ENCODE measurements around the gene GPR15LG.
"Not testable (repeated sequence)": the region's sequence is repeated elsewhere in the genome, so short reads cannot be mapped to it uniquely, and the experiment has no call there.

The GPR15LG gene

GRCh38 chr10:84173501-84173929 lies at the start of gene GPR15LG:
TSS of gene GPR15LG (plus strand) at chr10:84173801. CDS start at chr10:84173852, 51 bp downstream.
- DNase-seq (ENCODE audit: low read depth), result no peak
- no peak within 1 kb of the TSS for H3K4me3 ChIP-seq (ENCODE audit: low read length)
- TF ChIP-seq CTCF (conservative IDR thresholded peaks at IDR 0.05; ENCODE audit: low read length), result no peak

DNA sequence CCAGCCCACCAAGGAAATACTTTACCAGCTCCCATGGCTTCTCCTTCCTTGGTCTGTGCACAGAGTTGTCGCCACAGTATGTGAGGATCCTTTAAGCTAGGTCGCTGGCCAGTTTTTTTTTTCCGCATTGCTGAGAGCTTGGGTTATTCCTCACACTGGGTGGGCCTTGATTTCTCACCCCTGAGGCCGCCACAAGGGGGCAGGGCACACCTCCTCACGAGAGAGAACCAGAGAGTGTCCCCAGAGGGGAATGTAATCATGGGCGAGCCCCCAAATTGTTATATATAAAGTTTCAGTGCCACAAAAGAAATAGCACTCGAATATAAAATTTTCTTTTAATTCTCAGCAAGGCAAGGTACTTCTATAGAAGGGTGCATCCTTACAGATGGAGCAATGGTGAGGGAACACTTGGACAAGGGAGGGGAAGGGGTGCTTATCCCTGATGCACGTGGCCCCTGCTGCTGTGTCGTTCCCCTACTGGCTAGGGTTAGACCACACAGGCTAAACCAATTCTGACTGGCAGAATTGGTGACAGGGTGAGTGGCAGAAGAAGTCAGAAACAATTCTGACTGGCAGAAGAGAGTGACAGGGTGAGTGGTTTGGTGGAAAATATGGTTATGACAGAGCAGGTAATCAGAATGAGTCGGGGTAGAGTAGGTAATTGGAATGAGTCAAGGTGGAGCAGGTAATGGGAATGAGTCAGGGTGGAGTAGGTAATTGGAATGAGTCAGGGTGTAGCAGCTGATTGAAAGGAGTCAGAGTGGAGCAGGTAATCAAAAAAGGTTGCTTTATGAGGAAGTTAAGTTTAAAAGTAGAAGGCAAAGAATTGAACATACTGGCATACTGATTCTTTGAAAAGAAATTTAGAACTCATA lies 47.5 kb upstream of the GPR15LG start:
- H3K4me3 ChIP-seq (ENCODE audit: low read length); DNase-seq (ENCODE audit: low read depth): not testable (repeated sequence)

- DNase-seq (ENCODE audit: low read depth), result no peak
- no peak overlapping the region for H3K4me3 ChIP-seq (ENCODE audit: low read length)
Observed at GRCh38 chr10:84126785-84127167, 46.8 kb upstream of the GPR15LG start.

DNA sequence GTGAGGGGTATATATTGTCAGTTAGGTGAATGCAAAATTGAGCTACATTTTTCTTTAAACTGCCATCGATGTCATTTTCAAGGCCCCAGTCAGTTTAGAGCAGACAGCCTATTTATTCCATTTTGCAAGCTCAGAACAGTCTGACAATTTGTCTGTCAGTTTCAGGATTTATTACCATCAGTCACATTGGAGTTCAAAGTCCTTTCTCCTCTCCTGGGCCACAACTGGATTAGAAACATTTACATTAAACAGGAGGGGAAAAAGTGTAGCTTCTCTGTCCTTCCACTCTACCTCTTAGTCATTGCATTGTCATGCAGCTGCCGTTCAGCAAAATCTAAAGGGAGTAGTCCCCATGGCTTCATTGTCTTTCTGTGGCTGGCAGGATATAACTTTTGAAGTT lies 37.8 kb upstream of the GPR15LG start:
- no peak overlapping the region for H3K4me3 ChIP-seq (ENCODE audit: low read length)
- no peak for DNase-seq (ENCODE audit: low read depth)
- TF ChIP-seq CTCF (conservative IDR thresholded peaks at IDR 0.05; ENCODE audit: low read length), result no peak

More at GRCh38 chr10:84126785-84127167, 46.8 kb upstream of the GPR15LG start:
- TF ChIP-seq CTCF (conservative IDR thresholded peaks at IDR 0.05; ENCODE audit: low read length), result no peak

- TF ChIP-seq CTCF (conservative IDR thresholded peaks at IDR 0.05; ENCODE audit: low read length), result no peak
- DNase-seq (ENCODE audit: low read depth), result no peak
- H3K4me3 ChIP-seq (ENCODE audit: low read length), result no peak overlapping the region
Observed at GRCh38 chr10:84137811-84138210, 35.8 kb upstream of the GPR15LG start.

DNA sequence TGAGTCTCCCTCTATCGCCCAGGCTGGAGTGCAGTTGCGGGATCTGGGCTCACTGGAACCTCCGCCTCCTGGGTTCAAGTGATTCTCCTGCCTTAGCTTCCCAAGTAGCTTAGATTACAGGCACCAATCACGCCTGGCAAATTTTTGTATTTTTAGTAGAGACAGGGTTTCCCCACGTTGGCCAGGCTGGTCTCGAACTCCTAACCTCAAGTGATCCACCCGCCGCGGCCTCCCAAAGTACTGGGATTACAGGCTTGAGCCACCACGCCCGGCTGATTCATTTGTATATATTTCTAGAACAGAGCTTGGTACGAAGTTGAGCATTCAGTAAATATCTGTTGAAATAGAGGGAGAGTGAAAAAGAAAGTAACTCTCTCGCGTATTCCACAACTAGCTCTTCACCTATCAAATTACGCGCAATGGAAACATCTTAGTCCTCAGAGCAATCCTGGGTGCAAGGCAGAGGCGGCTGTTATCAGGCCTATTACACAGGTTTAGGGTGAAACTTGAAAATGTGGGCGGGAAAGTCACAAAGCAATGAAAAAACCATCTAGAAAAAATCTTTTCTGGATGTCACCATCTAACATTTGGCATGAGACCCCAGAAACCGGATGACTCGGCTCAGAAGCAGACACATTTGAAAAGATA lies 35.0 kb upstream of the GPR15LG start:
- peak overlapping the region; percentile 60 for H3K4me3 ChIP-seq (ENCODE audit: low read length)
- TF ChIP-seq CTCF (conservative IDR thresholded peaks at IDR 0.05; ENCODE audit: low read length), result no peak
- no peak for DNase-seq (ENCODE audit: low read depth)

DNA sequence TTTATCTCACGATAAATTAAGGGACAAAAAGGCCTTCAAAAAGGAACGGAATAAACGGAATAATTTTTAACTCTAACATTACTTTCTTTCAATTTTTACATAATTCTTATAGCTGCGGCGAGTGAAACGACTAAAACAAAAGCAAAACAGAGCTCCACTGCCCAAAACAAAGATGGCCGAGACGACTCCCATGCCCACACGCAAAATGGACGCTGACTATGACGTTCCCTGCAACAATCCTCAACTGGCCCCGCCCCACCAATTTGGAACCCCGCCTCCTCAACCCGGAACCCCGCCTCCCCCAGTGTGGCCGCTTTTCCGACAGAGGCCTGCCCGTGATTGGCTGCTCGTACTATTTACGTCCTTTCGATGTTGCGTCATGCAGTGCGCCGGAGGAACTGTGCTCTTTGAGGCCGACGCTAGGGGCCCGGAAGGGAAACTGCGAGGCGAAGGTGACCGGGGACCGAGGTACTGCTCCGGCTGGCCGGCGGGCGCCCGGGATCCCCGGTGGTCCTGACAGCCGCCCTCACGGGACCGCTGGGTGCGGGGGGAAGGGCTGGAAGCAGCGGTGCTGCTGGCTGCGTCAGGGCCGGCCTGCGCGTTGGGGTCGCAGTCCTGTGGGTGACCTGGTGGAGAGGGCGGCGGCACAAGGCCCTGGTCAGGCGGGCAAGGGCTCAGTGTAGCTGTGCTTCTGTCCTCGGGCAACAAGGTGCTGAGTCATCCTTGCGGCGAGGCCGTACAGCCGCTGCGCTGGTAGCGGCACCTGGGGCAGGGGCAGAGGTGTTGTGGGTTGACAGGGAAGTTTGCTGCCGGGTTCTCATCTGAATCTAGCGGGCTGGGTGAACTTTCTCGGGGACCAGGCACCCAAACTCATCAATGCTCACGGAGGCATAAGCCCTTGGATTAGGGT lies 34.2 kb upstream of the GPR15LG start, which contains the start of gene GHITM:
TSS of gene GHITM (plus strand) at position 384 of the 910 bp plus-strand sequence. CDS start 1,992 bp downstream, outside the sequence.
- DNase-seq (ENCODE audit: low read depth), result peak; percentile 98
- peak; percentile 44 for TF ChIP-seq CTCF (conservative IDR thresholded peaks at IDR 0.05; ENCODE audit: low read length)

More for the DNA sequence above, 34.2 kb upstream of the GPR15LG start, which contains the start of gene GHITM:
- peak within 1 kb of the TSS; percentile 96 for H3K4me3 ChIP-seq (ENCODE audit: low read length)

Data from AG10803 (cell line).